GM23248 (cell line): Measurements from ENCODE around the gene PDK1. TPM values are rescaled to one million over a fixed set of nuclear protein-coding genes. Genes with fewer than 3 reads are reported as not detected.

ENCODE experiments used
- DNase-seq: peaks from one replicate; pipeline ENCODE4 v3.0.0-alpha.2; 2015
- H2AFZ ChIP-seq: fragments of 200-600 bp; sonication (generic); 2 replicates; pipeline ENCODE4 v1.6.1; 2016; ENCODE audit warnings: antibody characterized with exemption
- H3F3A ChIP-seq: fragments of 200-600 bp; sonication (generic); 2 replicates; pipeline ENCODE4 v1.6.1; 2016; ENCODE audit warnings: mild to moderate bottlenecking, antibody characterized with exemption, mixed run types; ENCODE audit not compliant: insufficient read depth
- H3K27ac ChIP-seq: fragments of 200-600 bp; sonication (generic); 2 replicates; pipeline ENCODE4 v1.5.1; 2016; ENCODE audit warnings: mild to moderate bottlenecking
- H3K27me3 ChIP-seq: fragments of 200-600 bp; sonication (generic); replicated peaks from 2 replicates; pipeline ENCODE4 v1.6.1; 2016; ENCODE audit warnings: mild to moderate bottlenecking; ENCODE audit not compliant: insufficient read depth
- H3K36me3 ChIP-seq: fragments of 200-600 bp; sonication (generic); 2 replicates; pipeline ENCODE4 v1.6.1; 2016; ENCODE audit warnings: low read depth, mild to moderate bottlenecking
- H3K4me1 ChIP-seq: fragments of 200-600 bp; sonication (generic); 2 replicates; pipeline ENCODE4 v1.6.1; 2016; ENCODE audit warnings: mild to moderate bottlenecking; ENCODE audit not compliant: insufficient read depth
- H3K4me2 ChIP-seq: fragments of 200-600 bp; sonication (generic); one replicate; pipeline ENCODE4 v1.6.1; 2016; ENCODE audit warnings: mild to moderate bottlenecking; ENCODE audit not compliant: unreplicated experiment
- H3K4me3 ChIP-seq: fragments of 200-600 bp; sonication (generic); 2 replicates; pipeline ENCODE4 v1.5.1; 2016; ENCODE audit warnings: mild to moderate bottlenecking
- H3K79me2 ChIP-seq: fragments of 200-600 bp; sonication (generic); 2 replicates; pipeline ENCODE4 v1.6.1; 2016; ENCODE audit warnings: mild to moderate bottlenecking; ENCODE audit not compliant: insufficient read depth
- H3K9ac ChIP-seq: fragments of 200-600 bp; sonication (generic); 2 replicates; pipeline ENCODE4 v1.6.1; 2016; ENCODE audit warnings: mild to moderate bottlenecking
- H3K9me2 ChIP-seq: fragments of 200-600 bp; sonication (generic); 2 replicates; pipeline ENCODE4 v1.6.1; 2016; ENCODE audit warnings: mixed run types, mild to moderate bottlenecking, moderate library complexity; ENCODE audit not compliant: insufficient read depth
- H3K9me3 ChIP-seq: fragments of 200-600 bp; sonication (generic); one replicate; pipeline ENCODE4 v1.6.1; 2017; ENCODE audit warnings: low read depth
- H4K20me1 ChIP-seq: fragments of 200-600 bp; sonication (generic); 2 replicates; pipeline ENCODE4 v1.6.0; 2016; ENCODE audit not compliant: insufficient read depth
- EZH2 ChIP-seq: fragments of 200-600 bp; sonication (generic); IDR thresholded peaks from 2 replicates; pipeline ENCODE4 v1.6.1; 2018; ENCODE audit warnings: antibody characterized with exemption, mild to moderate bottlenecking; ENCODE audit not compliant: insufficient read depth, poor library complexity, severe bottlenecking
- EZH2phosphoT487 ChIP-seq: fragments of 200-600 bp; sonication (generic); IDR thresholded peaks from 2 replicates; pipeline ENCODE4 v1.6.1; 2018; ENCODE audit warnings: antibody characterized with exemption, moderate library complexity, mild to moderate bottlenecking, low read depth; ENCODE audit not compliant: insufficient read depth
- WGBS, 2 experiments: methylation state at CpG; one replicate each; pipeline ENCODE4 v1.1.6; 2015 to 2017; ENCODE audit warnings: low lambda C conversion rate in 2 of 2, low coverage in 1 of 2; ENCODE audit errors: missing lambda C conversion rate in 2 of 2; 5-methylcytosine and 5-hydroxymethylcytosine counted together
- in situ Hi-C: fragments of 300-500 bp; cut with MboI; formaldehyde crosslinking; loops from 2 replicates; pipeline ENCODE4 v1.15.0; 2020
- polyA plus RNA-seq: library from polyadenylated mRNA; unstranded; fragments of >200 nt; fragmentation: Nextera tagmentation; extraction: Ambion mirVana; gene quantifications from 2 replicates; pipeline ENCODE4 v1.2.1, GENCODE V29; 2016
- total RNA-seq: library from RNA; depleted of rRNA; stranded (reverse); fragments of >200 nt; shearing (Covaris generic); gene quantifications from 2 replicates; pipeline ENCODE4 v1.2.3, GENCODE V29; 2014

The PDK1 gene
- total and polyA plus RNA-seq, 2 experiments from 2014 or later, result 22.7 to 53.9 TPM

DNA sequence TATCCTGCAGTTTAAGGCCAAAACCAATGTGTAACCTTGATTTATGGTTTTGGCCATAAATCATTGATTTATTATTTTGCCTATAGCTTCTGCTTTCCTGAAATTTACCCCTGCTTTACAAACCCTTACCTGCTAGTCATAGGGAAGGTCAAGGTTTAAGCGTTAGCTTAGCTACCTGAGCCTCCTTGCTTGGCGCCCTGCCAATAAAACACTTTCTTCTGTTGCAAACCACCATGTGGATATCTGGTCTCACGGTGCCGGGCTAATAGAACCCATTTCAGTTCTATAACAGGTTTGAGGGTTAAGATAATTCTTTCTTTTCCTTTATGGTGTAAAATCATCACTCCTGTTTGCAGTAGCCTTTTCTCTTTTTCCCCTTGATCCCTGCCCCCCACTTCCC lies 72.2 kb downstream of the PDK1 start:
- in situ Hi-C loops, result no loop called here
- no peak overlapping the region for H3K27ac ChIP-seq
- H2AFZ ChIP-seq, result no peak overlapping the region
- peaks cover 11% of the 10 kb centered on the region for H3F3A ChIP-seq
- no peaks in the 10 kb centered on the region for H3K79me2 ChIP-seq
- peaks cover 15% of the 10 kb centered on the region for H3K4me1 ChIP-seq
- H3K4me3 ChIP-seq, result no peak overlapping the region
- H3K9me3 ChIP-seq, result no peaks in the 10 kb centered on the region
- no peaks in the 10 kb centered on the region for H4K20me1 ChIP-seq
- H3K4me2 ChIP-seq, result no peak overlapping the region
- WGBS, 2 experiments, result 87 to 91% methylated on average over 4 of the region's 4 CpGs
- DNase-seq, result no peak
- no peaks in the 10 kb centered on the region for H3K27me3 ChIP-seq
- no peaks in the 10 kb centered on the region for H3K36me3 ChIP-seq
- TF ChIP-seq EZH2phosphoT487 (no peak), EZH2 (no peak)
- no peak overlapping the region for H3K9ac ChIP-seq
- no peaks in the 10 kb centered on the region for H3K9me2 ChIP-seq

DNA sequence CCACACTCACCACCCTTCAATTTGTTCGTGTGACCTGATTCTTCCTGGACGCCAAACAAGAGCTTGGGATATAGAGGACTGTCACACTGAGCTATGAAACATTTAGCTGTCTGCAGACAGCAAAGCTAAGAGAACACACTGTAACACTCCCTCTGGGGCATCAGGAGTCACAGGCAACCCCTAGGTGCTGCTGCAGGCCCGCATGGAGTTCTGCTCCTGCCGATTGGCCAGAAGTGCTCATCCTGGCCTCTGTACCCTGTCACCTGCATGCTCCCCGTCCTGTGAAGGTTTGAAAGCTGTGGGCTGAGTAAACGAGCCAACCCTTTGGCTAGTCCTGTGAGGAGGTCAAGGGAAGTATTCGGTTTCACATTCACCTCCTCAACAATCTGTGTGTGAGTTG lies 73.7 kb downstream of the PDK1 start:
- Histone ChIP-seq H3K9me2 (no peaks in the 10 kb centered on the region), H3K4me1 (peaks cover 8% of the 10 kb centered on the region), H3K27me3 (no peaks in the 10 kb centered on the region), H3K36me3 (no peaks in the 10 kb centered on the region), H3K4me3 (no peak overlapping the region), H2AFZ (no peak overlapping the region), H3K9ac (no peak overlapping the region), H3F3A (no peaks in the 10 kb centered on the region), H3K4me2 (no peak overlapping the region), H3K79me2 (no peaks in the 10 kb centered on the region), H3K9me3 (no peaks in the 10 kb centered on the region), H4K20me1 (no peaks in the 10 kb centered on the region), H3K27ac (no peak overlapping the region)
- in situ Hi-C loops, result no loop called here
- no peak for DNase-seq
- no peak for TF ChIP-seq EZH2
- TF ChIP-seq EZH2phosphoT487, result no peak
- WGBS, 2 experiments, result 86 to 87% methylated on average over 7 of the region's 7 CpGs

- no peak overlapping the region for H3K4me3 ChIP-seq
- H3K36me3 ChIP-seq, result no peaks in the 10 kb centered on the region
- H3K4me2 ChIP-seq, result no peak overlapping the region
- peaks cover 3% of the 10 kb centered on the region for H3K4me1 ChIP-seq
- H4K20me1 ChIP-seq, result no peaks in the 10 kb centered on the region
- H3K9me2 ChIP-seq, result no peaks in the 10 kb centered on the region
- TF ChIP-seq EZH2phosphoT487 (no peak), EZH2 (no peak)
- no peak overlapping the region for H2AFZ ChIP-seq
- H3K27me3 ChIP-seq, result no peaks in the 10 kb centered on the region
- no peaks in the 10 kb centered on the region for H3K79me2 ChIP-seq
- H3K9me3 ChIP-seq, result no peaks in the 10 kb centered on the region
- DNase-seq, result no peak
- in situ Hi-C loops, result no loop called here
- H3K27ac ChIP-seq, result no peak overlapping the region
- no peak overlapping the region for H3K9ac ChIP-seq
- no peaks in the 10 kb centered on the region for H3F3A ChIP-seq
Observed at GRCh38 chr2:172630181-172630580, 74.3 kb downstream of the PDK1 start.

GRCh38 chr2:172634477-172634876 lies 78.6 kb downstream of the PDK1 start:
- no peak overlapping the region for H3K4me2 ChIP-seq
- H3K27ac ChIP-seq, result no peak overlapping the region
- no peaks in the 10 kb centered on the region for H3K9me2 ChIP-seq
- WGBS, 2 experiments, result 69 to 79% methylated on average over 3 of the region's 3 CpGs
- H3K27me3 ChIP-seq, result no peaks in the 10 kb centered on the region
- no peak for TF ChIP-seq EZH2
- TF ChIP-seq EZH2phosphoT487, result no peak
- no peaks in the 10 kb centered on the region for H3K36me3 ChIP-seq
- in situ Hi-C loops, result no loop called here
- no peaks in the 10 kb centered on the region for H3K79me2 ChIP-seq
- no peaks in the 10 kb centered on the region for H3K9me3 ChIP-seq
- H4K20me1 ChIP-seq, result no peaks in the 10 kb centered on the region
- no peak overlapping the region for H3K4me3 ChIP-seq
- H3K9ac ChIP-seq, result no peak overlapping the region
- peaks cover 5% of the 10 kb centered on the region for H3K4me1 ChIP-seq
- H3F3A ChIP-seq, result 0 out of 2 replicates have a peak, but pooled peaks cover 3% of the 10 kb centered on the region
- no peak overlapping the region for H2AFZ ChIP-seq
- DNase-seq, result no peak

DNA sequence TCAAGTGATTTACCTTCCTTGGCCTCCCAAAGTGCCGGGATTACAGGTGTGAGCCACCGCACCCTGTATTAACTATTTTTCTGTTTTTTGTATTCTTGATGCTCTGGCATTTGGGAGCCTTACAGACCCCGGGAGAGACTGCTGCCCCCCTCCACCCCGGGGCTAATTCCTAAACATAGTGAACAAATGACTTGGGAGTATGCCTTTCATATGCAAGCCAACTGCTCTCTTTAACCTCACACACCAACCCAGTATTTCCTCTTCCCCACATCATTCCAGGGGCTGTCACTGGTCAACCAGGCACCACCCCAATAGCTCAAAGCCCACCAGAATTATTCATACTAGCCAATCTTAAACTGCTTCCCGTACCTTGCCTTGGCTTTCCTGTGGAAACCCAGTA lies 79.7 kb downstream of the PDK1 start:
- in situ Hi-C loops, result no loop called here
- Histone ChIP-seq H3K4me2 (no peak overlapping the region), H3K4me1 (peaks cover 16% of the 10 kb centered on the region), H4K20me1 (no peaks in the 10 kb centered on the region), H3K79me2 (no peaks in the 10 kb centered on the region), H3K4me3 (no peak overlapping the region), H3K27me3 (no peaks in the 10 kb centered on the region), H2AFZ (no peak overlapping the region), H3K9ac (no peak overlapping the region), H3K9me2 (no peaks in the 10 kb centered on the region), H3K9me3 (no peaks in the 10 kb centered on the region), H3K36me3 (no peaks in the 10 kb centered on the region), H3K27ac (no peak overlapping the region), H3F3A (0 out of 2 replicates have a peak, but pooled peaks cover 12% of the 10 kb centered on the region)
- WGBS, 2 experiments, result 96 to 98% methylated on average over 5 of the region's 5 CpGs
- no peak for DNase-seq
- no peak for TF ChIP-seq EZH2phosphoT487
- no peak for TF ChIP-seq EZH2
